ENCODE results near the gene PKD2L2. TPM values are rescaled to one million over a fixed set of nuclear protein-coding genes. Genes with fewer than 3 reads are reported as not detected.

PKD2L2 gene
- polyA plus RNA-seq, 3 donors = 0.08 TPM; not detected in 2

DNA sequence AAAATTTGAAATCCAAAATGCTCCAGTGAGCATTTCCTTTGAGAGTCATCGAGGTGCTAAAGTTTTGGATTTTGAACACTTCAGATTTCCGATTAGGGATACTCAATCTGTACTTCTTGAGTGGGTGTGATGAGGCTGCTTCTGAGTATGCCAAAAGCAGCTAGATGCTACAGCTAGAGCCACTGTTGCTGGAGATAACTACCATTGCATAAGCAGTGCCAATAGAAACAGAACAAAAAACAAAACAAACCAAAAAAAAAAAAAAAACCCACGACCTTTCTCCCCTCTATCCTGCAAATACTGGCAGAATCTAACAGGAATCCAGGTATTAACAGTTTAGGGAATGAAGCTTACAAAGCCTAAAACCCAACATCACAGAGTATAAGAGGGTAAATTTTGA is 43.5 kb downstream of the PKD2L2 start:
- Mint-ChIP-seq H3K9me3 (no peaks in the 10 kb centered on the region), H3K27ac (no peak overlapping the region), H3K4me3 (no peak overlapping the region), H3K36me3 (peaks cover 21 to 34% of the 10 kb centered on the region in 2 donors), H3K4me1 (no peaks in the 10 kb centered on the region), H3K27me3 (ENCODE audit: low read depth in 3 of 3) (no peaks in the 10 kb centered on the region)
- no peak overlapping the region for H3K4me3 ChIP-seq (replicated peaks in 1 of 3; ENCODE audit: low read depth in 2 of 3, low read length in 3 of 3)
- no peak overlapping the region for H2AFZ ChIP-seq (ENCODE audit: insufficient read depth, low read depth, low read length, poor library complexity, severe bottlenecking)
- H4K20me1 ChIP-seq (ENCODE audit: insufficient read depth, low read length) = no peaks in the 10 kb centered on the region
- H3K79me2 ChIP-seq (ENCODE audit: insufficient read depth, low read length) = no peaks in the 10 kb centered on the region
- H3K4me1 ChIP-seq (ENCODE audit: control insufficient read depth in 1 of 2, insufficient read depth in 2 of 2, low read length in 2 of 2) = no peaks in the 10 kb centered on the region
- H3K4me2 ChIP-seq (replicated peaks; ENCODE audit: extremely low read depth, low read length, poor library complexity, severe bottlenecking) = no peak overlapping the region
- H3K9ac ChIP-seq (ENCODE audit: insufficient read depth, low read length, poor library complexity, severe bottlenecking) = no peak overlapping the region
- WGBS (ENCODE audit: insufficient coverage) = no CpG with 5 or more reads among the region's 3 CpGs
- no peak overlapping the region for H3K27ac ChIP-seq (ENCODE audit: low read depth in 1 of 2, low read length in 2 of 2)
- H3K36me3 ChIP-seq (replicated peaks in 1 of 2; ENCODE audit: control insufficient read depth in 1 of 2, insufficient read depth in 2 of 2, low read length in 2 of 2) = peaks cover 0 to 26% of the 10 kb centered on the region in 2 donors
- no peaks in the 10 kb centered on the region for H3K27me3 ChIP-seq (ENCODE audit: control insufficient read depth in 2 of 2, insufficient read depth in 2 of 2, low read length in 2 of 2)
- intact Hi-C loops (cut with micrococcal nuclease) = no loop called here
- TF ChIP-seq, protein P1, sequence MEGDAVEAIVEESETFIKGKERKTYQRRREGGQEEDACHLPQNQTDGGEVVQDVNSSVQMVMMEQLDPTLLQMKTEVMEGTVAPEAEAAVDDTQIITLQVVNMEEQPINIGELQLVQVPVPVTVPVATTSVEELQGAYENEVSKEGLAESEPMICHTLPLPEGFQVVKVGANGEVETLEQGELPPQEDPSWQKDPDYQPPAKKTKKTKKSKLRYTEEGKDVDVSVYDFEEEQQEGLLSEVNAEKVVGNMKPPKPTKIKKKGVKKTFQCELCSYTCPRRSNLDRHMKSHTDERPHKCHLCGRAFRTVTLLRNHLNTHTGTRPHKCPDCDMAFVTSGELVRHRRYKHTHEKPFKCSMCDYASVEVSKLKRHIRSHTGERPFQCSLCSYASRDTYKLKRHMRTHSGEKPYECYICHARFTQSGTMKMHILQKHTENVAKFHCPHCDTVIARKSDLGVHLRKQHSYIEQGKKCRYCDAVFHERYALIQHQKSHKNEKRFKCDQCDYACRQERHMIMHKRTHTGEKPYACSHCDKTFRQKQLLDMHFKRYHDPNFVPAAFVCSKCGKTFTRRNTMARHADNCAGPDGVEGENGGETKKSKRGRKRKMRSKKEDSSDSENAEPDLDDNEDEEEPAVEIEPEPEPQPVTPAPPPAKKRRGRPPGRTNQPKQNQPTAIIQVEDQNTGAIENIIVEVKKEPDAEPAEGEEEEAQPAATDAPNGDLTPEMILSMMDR (IDR thresholded peaks at IDR 0.05) = no peak
- no peak for DNase-seq
- H3K9me3 ChIP-seq (replicated peaks in 1 of 2; ENCODE audit: control insufficient read depth in 1 of 2, insufficient read depth in 1 of 2, low read length in 2 of 2) = no peaks in the 10 kb centered on the region

DNA sequence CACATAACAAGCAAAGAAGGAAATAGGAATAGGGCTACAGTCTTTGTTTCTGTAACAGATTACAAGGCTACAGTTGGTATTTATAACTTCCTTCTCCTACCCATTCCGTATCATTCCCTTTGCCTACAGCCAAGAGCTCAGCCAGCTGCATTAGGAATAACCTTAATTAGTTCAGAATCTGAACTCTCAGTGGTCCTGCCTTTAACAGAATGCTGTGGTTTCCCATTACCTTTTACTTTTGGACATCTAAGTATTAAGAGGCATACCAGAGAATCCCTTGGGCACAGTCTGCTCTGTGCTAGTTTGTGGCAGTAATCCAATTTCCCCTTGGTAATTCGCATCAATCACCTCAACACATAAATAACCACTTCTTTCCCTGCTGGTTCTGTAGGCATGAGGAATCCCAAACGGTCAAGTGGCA is 44.2 kb downstream of the PKD2L2 start:
- no peak overlapping the region for H3K27ac Mint-ChIP-seq
- H3K27me3 Mint-ChIP-seq (ENCODE audit: low read depth in 3 of 3) = no peaks in the 10 kb centered on the region

More for the DNA sequence above, 44.2 kb downstream of the PKD2L2 start:
- WGBS (ENCODE audit: insufficient coverage) = 29% methylated on average over 1 of the region's 3 CpGs
- Histone ChIP-seq H3K4me3 (replicated peaks in 1 of 3; ENCODE audit: low read depth in 2 of 3, low read length in 3 of 3) (no peak overlapping the region), H3K9me3 (replicated peaks in 1 of 2; ENCODE audit: control insufficient read depth in 1 of 2, insufficient read depth in 1 of 2, low read length in 2 of 2) (no peaks in the 10 kb centered on the region), H3K4me2 (replicated peaks; ENCODE audit: extremely low read depth, low read length, poor library complexity, severe bottlenecking) (no peak overlapping the region), H4K20me1 (ENCODE audit: insufficient read depth, low read length) (no peaks in the 10 kb centered on the region), H2AFZ (ENCODE audit: insufficient read depth, low read depth, low read length, poor library complexity, severe bottlenecking) (no peak overlapping the region), H3K4me1 (ENCODE audit: control insufficient read depth in 1 of 2, insufficient read depth in 2 of 2, low read length in 2 of 2) (no peaks in the 10 kb centered on the region), H3K27me3 (ENCODE audit: control insufficient read depth in 2 of 2, insufficient read depth in 2 of 2, low read length in 2 of 2) (no peaks in the 10 kb centered on the region), H3K36me3 (replicated peaks in 1 of 2; ENCODE audit: control insufficient read depth in 1 of 2, insufficient read depth in 2 of 2, low read length in 2 of 2) (peaks cover 7 to 27% of the 10 kb centered on the region in 2 donors), H3K9ac (ENCODE audit: insufficient read depth, low read length, poor library complexity, severe bottlenecking) (no peak overlapping the region), H3K79me2 (ENCODE audit: insufficient read depth, low read length) (no peaks in the 10 kb centered on the region), H3K27ac (ENCODE audit: low read depth in 1 of 2, low read length in 2 of 2) (no peak overlapping the region)
- DNase-seq = no peak
- Mint-ChIP-seq H3K36me3 (peaks cover 22 to 32% of the 10 kb centered on the region in 2 donors), H3K9me3 (no peaks in the 10 kb centered on the region), H3K4me3 (no peak overlapping the region), H3K4me1 (no peaks in the 10 kb centered on the region)
- TF ChIP-seq, protein P1 (IDR thresholded peaks at IDR 0.05) = no peak
- intact Hi-C loops (cut with micrococcal nuclease) = no loop called here

Measured in CD14-positive monocyte (primary cell).